H1 (cell line): ENCODE measurements around the gene ARL6IP4. TPM values are rescaled to one million over a fixed set of nuclear protein-coding genes. Genes with fewer than 3 reads are reported as not detected.

Source experiments
- CTCF ChIA-PET: fragments of 300-600 bp; sonication (Branson Sonifier 250); formaldehyde crosslinking; loops from one replicate; lab custom pipeline; 2021; ENCODE audit not compliant: partially characterized antibody; lab: Charles Lee
- POLR2A ChIA-PET: fragments of 300-600 bp; sonication (Branson Sonifier 250); formaldehyde crosslinking; loops from one replicate; lab custom pipeline; 2021; ENCODE audit warnings: inconsistent platforms; ENCODE audit not compliant: partially characterized antibody; lab: Charles Lee
- DNase-seq, 2 experiments: peaks; one replicate each; pipeline versions ENCODE4 v3.0.0 to v3.0.0-alpha.2; 2010 to 2022; ENCODE audit warnings: low spot score in 2 of 2, low read depth in 1 of 2, mixed read lengths in 1 of 2
- FAIRE-seq: peaks from 2 replicates; lab custom pipeline; 2011; peaks lifted over from hg19 to GRCh38; lab: Jason Lieb, UNC
- H2AFZ ChIP-seq: 2 replicates; pipeline ENCODE4 v1.8.1; 2012; ENCODE audit warnings: low read length, inconsistent platforms
- H2AK5ac ChIP-seq: 2 replicates; pipeline ENCODE4 v1.6.1; 2013; ENCODE audit warnings: low read depth, low read length
- H2BK120ac ChIP-seq: replicated peaks from 2 replicates; pipeline ENCODE3; 2013; ENCODE audit warnings: low read depth, low read length, inconsistent platforms
- H2BK12ac ChIP-seq: 2 replicates; pipeline ENCODE4 v1.6.1; 2013; ENCODE audit warnings: low read depth, low read length
- H2BK15ac ChIP-seq: 2 replicates; pipeline ENCODE4 v1.6.1; 2013; ENCODE audit warnings: low read length
- H2BK20ac ChIP-seq: 2 replicates; pipeline ENCODE4 v1.6.1; 2013; ENCODE audit warnings: low read length
- H2BK5ac ChIP-seq: 2 replicates; pipeline ENCODE4 v1.6.1; 2013; ENCODE audit warnings: low read depth, low read length
- H3K14ac ChIP-seq: 2 replicates; pipeline ENCODE4 v1.6.1; 2013; ENCODE audit warnings: inconsistent platforms; ENCODE audit not compliant: insufficient read length
- H3K18ac ChIP-seq: 2 replicates; pipeline ENCODE4 v1.6.1; 2013; ENCODE audit warnings: low read length; ENCODE audit errors: extremely low read depth
- H3K23ac ChIP-seq: 2 replicates; pipeline ENCODE4 v1.6.1; 2013; ENCODE audit warnings: inconsistent platforms; ENCODE audit not compliant: insufficient read length
- H3K23me2 ChIP-seq: 2 replicates; pipeline ENCODE4 v1.6.1; 2013; ENCODE audit warnings: low read depth, low read length
- H3K27ac ChIP-seq: 2 replicates; pipeline ENCODE4 v1.6.1; 2011; ENCODE audit warnings: low read depth, low read length, inconsistent platforms
- H3K27me3 ChIP-seq, 4 experiments: replicated peaks in 1 of 4; 1 replicate in 1 of 4; 2 replicates in 3 of 4; pipeline versions ENCODE4 v1.6.1 to v1.8.1; 2011 to 2013; ENCODE audit warnings: low read length in 3 of 4, mild to moderate bottlenecking in 3 of 4, inconsistent platforms in 2 of 4, mixed read lengths in 2 of 4, moderate library complexity in 1 of 4; ENCODE audit not compliant: control insufficient read depth in 3 of 4, insufficient read depth in 3 of 4; ENCODE audit errors: extremely low read depth in 1 of 4
- H3K36me3 ChIP-seq, 4 experiments: 2 replicates each; pipeline versions ENCODE4 v1.6.1 to v1.8.1; 2011 to 2013; ENCODE audit warnings: mild to moderate bottlenecking in 4 of 4, low read length in 3 of 4, moderate library complexity in 2 of 4, control low read depth in 1 of 4, inconsistent platforms in 1 of 4; ENCODE audit not compliant: insufficient read depth in 4 of 4, control insufficient read depth in 2 of 4
- H3K4ac ChIP-seq: replicated peaks from 2 replicates; pipeline ENCODE3; 2013; ENCODE audit warnings: low read length, low read depth, mixed read lengths, inconsistent platforms; ENCODE audit not compliant: insufficient read length
- H3K4me1 ChIP-seq, 4 experiments: replicated peaks in 1 of 4; 1 replicate in 1 of 4; 2 replicates in 3 of 4; pipeline versions ENCODE4 v1.6.1 to v1.8.1; 2011 to 2013; ENCODE audit warnings: low read length in 3 of 4, inconsistent platforms in 2 of 4, mixed read lengths in 1 of 4; ENCODE audit not compliant: insufficient read depth in 4 of 4, control insufficient read depth in 3 of 4
- H3K4me2 ChIP-seq, 2 experiments: 2 replicates each; pipeline versions ENCODE4 v1.6.1 to v1.8.1; 2011 to 2013; ENCODE audit warnings: low read depth in 2 of 2, low read length in 2 of 2, control low read depth in 1 of 2, inconsistent platforms in 1 of 2, mild to moderate bottlenecking in 1 of 2; ENCODE audit not compliant: insufficient read depth in 1 of 2
- H3K4me3 ChIP-seq, 4 experiments: fragments of 200-600, 300-600 bp in 1 of 4; sonication (generic), shearing (Covaris generic), sonication (Bioruptor Twin) in 1 of 4; 2 replicates each; pipeline versions ENCODE4 v1.5.1 to v1.8.1; 2011 to 2016; ENCODE audit warnings: low read length in 4 of 4, low read depth in 3 of 4, control low read depth in 2 of 4, inconsistent platforms in 2 of 4, mild to moderate bottlenecking in 2 of 4, mixed read lengths in 1 of 4, moderate library complexity in 1 of 4; ENCODE audit not compliant: insufficient read depth in 2 of 4; ENCODE audit errors: extremely low read depth in 1 of 4
- H3K56ac ChIP-seq: replicated peaks from 2 replicates; pipeline ENCODE3; 2013; ENCODE audit warnings: low read depth, mild to moderate bottlenecking, mixed read lengths, low read length, inconsistent platforms; ENCODE audit not compliant: insufficient read length
- H3K79me1 ChIP-seq: 2 replicates; pipeline ENCODE4 v1.6.1; 2013; ENCODE audit warnings: low read depth, low read length, control low read depth
- H3K79me2 ChIP-seq, 2 experiments: 2 replicates each; pipeline versions ENCODE4 v1.6.1 to v1.8.1; 2012 to 2013; ENCODE audit warnings: low read length in 2 of 2, mild to moderate bottlenecking in 2 of 2, inconsistent platforms in 1 of 2; ENCODE audit not compliant: insufficient read depth in 2 of 2, control insufficient read depth in 1 of 2
- H3K9ac ChIP-seq, 4 experiments: replicated peaks in 1 of 4; 1 replicate in 1 of 4; 2 replicates in 3 of 4; pipeline versions ENCODE4 v1.6.1 to v1.8.1; 2011 to 2013; ENCODE audit warnings: low read depth in 3 of 4, low read length in 3 of 4, control low read depth in 2 of 4, mild to moderate bottlenecking in 2 of 4, moderate library complexity in 2 of 4, inconsistent platforms in 1 of 4; ENCODE audit errors: extremely low read depth in 1 of 4
- H3K9me3 ChIP-seq, 2 experiments: 2 replicates each; pipeline versions ENCODE4 v1.6.1 to v1.8.1; 2012 to 2013; ENCODE audit warnings: mild to moderate bottlenecking in 2 of 2, moderate library complexity in 2 of 2, control low read depth in 1 of 2, inconsistent platforms in 1 of 2, low read depth in 1 of 2, low read length in 1 of 2, mixed read lengths in 1 of 2; ENCODE audit not compliant: insufficient read depth in 2 of 2
- H4K20me1 ChIP-seq, 2 experiments: replicated peaks in 1 of 2; 2 replicates each; pipeline versions ENCODE3 to v1.8.1; 2011 to 2013; ENCODE audit warnings: inconsistent platforms in 2 of 2, low read length in 2 of 2, mild to moderate bottlenecking in 1 of 2; ENCODE audit not compliant: insufficient read depth in 2 of 2, control insufficient read depth in 1 of 2
- H4K5ac ChIP-seq: 2 replicates; pipeline ENCODE4 v1.6.1; 2013; ENCODE audit warnings: low read length, low read depth, mixed read lengths, inconsistent platforms; ENCODE audit not compliant: insufficient read length
- H4K8ac ChIP-seq: 2 replicates; pipeline ENCODE4 v1.8.0; 2013; ENCODE audit warnings: mild to moderate bottlenecking, moderate library complexity, low read length, inconsistent platforms; ENCODE audit not compliant: insufficient read depth; ENCODE audit errors: extremely low read depth
- H4K91ac ChIP-seq: replicated peaks from 2 replicates; pipeline ENCODE3; 2013; ENCODE audit warnings: low read length, mixed read lengths, inconsistent platforms; ENCODE audit not compliant: insufficient read length
- BCL11A ChIP-seq, 2 experiments: IDR thresholded peaks; one replicate each; pipeline ENCODE4 v1.6.1; 2011; ENCODE audit warnings: low read depth in 2 of 2, low read length in 2 of 2, mild to moderate bottlenecking in 2 of 2
- CEBPB ChIP-seq: IDR thresholded peaks from 2 replicates; pipeline ENCODE4 v1.6.1; 2012; ENCODE audit warnings: low read depth, low read length
- CHD2 ChIP-seq: IDR thresholded peaks from 2 replicates; pipeline ENCODE4 v1.6.1; 2012; ENCODE audit warnings: low read length, improper control_type of control experiment
- CTBP2 ChIP-seq: IDR thresholded peaks from 2 replicates; pipeline ENCODE4 v1.7.0; 2011; ENCODE audit warnings: borderline replicate concordance, mild to moderate bottlenecking, moderate library complexity, mixed read lengths, low read length; ENCODE audit not compliant: insufficient read depth, insufficient read length
- NANOG ChIP-seq: IDR thresholded peaks from 2 replicates; pipeline ENCODE4 v1.6.1; 2011; ENCODE audit warnings: low read length, low read depth, mild to moderate bottlenecking, inconsistent platforms; ENCODE audit not compliant: insufficient read depth, poor library complexity, severe bottlenecking
- NRF1 ChIP-seq: IDR thresholded peaks from 2 replicates; pipeline ENCODE4 v1.6.1; 2011; ENCODE audit warnings: mild to moderate bottlenecking, low read depth, low read length, improper control_type of control experiment
- POLR2A ChIP-seq, 2 experiments: IDR thresholded peaks; 1 replicate in 1 of 2; 2 replicates in 1 of 2; pipeline ENCODE4 v1.6.1; 2011; ENCODE audit warnings: low read depth in 2 of 2, low read length in 2 of 2, mild to moderate bottlenecking in 2 of 2; ENCODE audit errors: control extremely low read depth in 1 of 2
- RNF2 ChIP-seq: fragments of 200-900, 300-1000 bp; sonication (generic); IDR thresholded peaks from 2 replicates; pipeline ENCODE4 v1.7.1; 2016; ENCODE audit warnings: borderline replicate concordance, low read depth, mild to moderate bottlenecking, antibody characterized with exemption, low read length; ENCODE audit not compliant: poor library complexity, severe bottlenecking; ENCODE audit errors: missing control alignments
- SIN3A ChIP-seq, 2 experiments: IDR thresholded peaks in 1 of 2; conservative IDR thresholded peaks in 1 of 2; 2 replicates each; pipeline ENCODE4 v1.6.1; 2011 to 2012; ENCODE audit warnings: low read length in 2 of 2, improper control_type of control experiment in 1 of 2, low read depth in 1 of 2, mild to moderate bottlenecking in 1 of 2
- TEAD4 ChIP-seq: IDR thresholded peaks from 2 replicates; pipeline ENCODE4 v1.6.1; 2012; ENCODE audit warnings: low read depth, low read length, inconsistent platforms, mixed read lengths
- WGBS, 2 experiments: shearing (Covaris generic) in 1 of 2; methylation state at CpG; one replicate each; pipeline versions ENCODE4 v1.1.6 to v1.1.7; 2013 to 2015; ENCODE audit warnings: low lambda C conversion rate in 2 of 2, mixed read lengths in 2 of 2, inconsistent platforms in 1 of 2, low coverage in 1 of 2, missing lambda C conversion rate in 1 of 2; ENCODE audit not compliant: insufficient replicate concordance in 2 of 2, insufficient coverage in 1 of 2, insufficient read length in 1 of 2; ENCODE audit errors: extremely low coverage in 1 of 2, missing lambda C conversion rate in 1 of 2; 5-methylcytosine and 5-hydroxymethylcytosine counted together
- polyA plus RNA-seq, 7 experiments: library from polyadenylated mRNA; depleted of rRNA in 3 of 7; stranded (reverse) in 5 of 7; unstranded in 2 of 7; fragments of >200 nt in 5 of 7; fragments of 200-250 nt in 2 of 7; gene quantifications; 1 replicate in 5 of 7; 2 replicates in 1 of 7; 4 replicates in 1 of 7; pipeline versions ENCODE4 v1.2.1 to v1.2.3, GENCODE V29; 2011 to 2013; ENCODE audit warnings: missing spikeins in 2 of 7, mixed read lengths in 2 of 7
- total RNA-seq: library from RNA; stranded (reverse); fragmentation: NEBNext Ultra II Directional; extraction: Animal tissue kit (Norgen Biotek cat#: 25700); gene quantifications from 2 replicates; pipeline ENCODE4 v1.2.1, GENCODE V29; 2021

The ARL6IP4 gene
- total and polyA plus RNA-seq, 2 of the 8 experiments (the other 6 are each of a cell fraction or from before 2014, with no cell fraction given): 76.4 to 109 TPM

DNA sequence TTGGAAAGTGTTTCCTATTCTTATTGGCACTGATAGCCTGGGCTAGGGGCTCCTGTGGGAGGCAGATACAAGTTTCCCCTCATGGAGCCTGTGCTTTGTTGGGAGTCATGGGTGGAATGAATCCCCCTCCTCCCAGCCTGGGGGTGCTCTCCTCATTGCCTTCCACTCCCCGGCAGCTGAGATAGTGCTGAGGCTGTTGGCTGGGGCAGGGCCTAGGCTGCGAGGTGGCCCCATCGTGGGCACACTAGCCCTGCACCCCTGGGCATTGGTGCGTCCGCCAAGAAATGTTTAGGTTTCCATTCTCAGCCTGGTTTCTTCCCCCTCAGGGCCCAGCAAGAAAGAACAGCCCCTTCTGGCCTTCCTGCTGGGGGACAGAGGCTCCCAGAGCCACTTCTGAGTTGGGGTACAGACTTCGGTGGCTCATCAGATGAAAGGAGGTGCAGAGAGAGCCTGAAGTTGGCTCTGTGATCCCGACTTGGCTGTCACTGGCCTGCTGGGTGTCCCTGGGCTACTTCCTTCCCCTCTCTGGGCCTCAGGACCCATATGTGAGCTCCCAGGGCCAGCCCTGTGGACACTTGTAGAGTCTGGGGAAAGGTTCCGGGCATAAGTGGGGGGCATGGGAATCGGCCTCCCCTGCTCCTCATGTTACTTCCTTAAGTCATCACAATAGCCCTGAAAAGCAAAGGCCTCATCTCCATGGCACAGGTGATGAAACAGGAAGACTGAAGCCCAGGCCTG, 2.7 kb upstream of the ARL6IP4 start:
- no peak overlapping the region for H3K27ac ChIP-seq
- H3K79me2 ChIP-seq: peaks cover 0 to 12% of the 10 kb centered on the region in 2 experiments; a peak in 1 of 4 replicates
- H4K5ac ChIP-seq: no peak overlapping the region
- H2AFZ ChIP-seq: no peak overlapping the region
- peaks cover 0 to 2% (median 0%) of the 10 kb centered on the region in 4 experiments; a peak in 1 of 8 replicates for H3K36me3 ChIP-seq
- H3K23me2 ChIP-seq: peaks cover 24% of the 10 kb centered on the region
- no peak overlapping the region for H3K9ac ChIP-seq
- no peak overlapping the region for H4K91ac ChIP-seq
- no peak overlapping the region for H2BK12ac ChIP-seq
- no peak overlapping the region for H3K4me3 ChIP-seq
- peaks cover 7% of the 10 kb centered on the region; the same call in 1 of the 2 replicates for H3K79me1 ChIP-seq
- H2BK15ac ChIP-seq: no peak overlapping the region
- H2BK120ac ChIP-seq: no peak overlapping the region
- no peaks in the 10 kb centered on the region for H3K9me3 ChIP-seq
- ChIA-PET POLR2A (interaction anchor here (1.4 to 2.8 kb wide), 4 partner anchors 10 to 106 kb away, joined by 3 to 7 read pairs (median 6); no protein-coding TSS in a partner anchor), CTCF (interaction anchor here (0.9 to 1.4 kb wide), 3 partner anchors 11 to 140 kb away, joined by 3 to 4 read pairs (median 3); partner anchors contain the start of gene ABCB9)
- no peak overlapping the region for H2BK20ac ChIP-seq
- H3K18ac ChIP-seq: no peak overlapping the region
- no peak overlapping the region for H3K4ac ChIP-seq
- H2BK5ac ChIP-seq: no peak overlapping the region
- no peak for DNase-seq
- H3K4me1 ChIP-seq: peaks cover 0 to 22% (median 12%) of the 10 kb centered on the region in 4 experiments; a peak in 6 of 7 replicates
- H2AK5ac ChIP-seq: no peak overlapping the region
- 90% methylated on average over 9 of the region's 9 CpGs; no CpG with 5 or more reads in 1 of the 2 experiments for WGBS, 2 experiments
- no peak overlapping the region for H3K23ac ChIP-seq
- no peak overlapping the region for H3K14ac ChIP-seq
- no peak overlapping the region for H4K8ac ChIP-seq
- no peak for FAIRE-seq
- H4K20me1 ChIP-seq: peaks cover 0 to 8% of the 10 kb centered on the region in 2 experiments
- H3K27me3 ChIP-seq: no peaks in the 10 kb centered on the region
- H3K56ac ChIP-seq: no peak overlapping the region
- no peak overlapping the region for H3K4me2 ChIP-seq
- TF ChIP-seq NANOG: no peak
- no peak for TF ChIP-seq POLR2A (IDR thresholded peaks at IDR 0.05; ENCODE audit: control extremely low read depth in 1 of 2, low read depth in 2 of 2, low read length in 2 of 2)
- TF ChIP-seq CHD2: no peak
- TF ChIP-seq NRF1: no peak
- no peak for TF ChIP-seq TEAD4
- TF ChIP-seq BCL11A (IDR thresholded peaks at IDR 0.05; ENCODE audit: low read depth in 2 of 2, low read length in 2 of 2): no peak
- TF ChIP-seq CEBPB: no peak
- TF ChIP-seq RNF2: no peak
- TF ChIP-seq CTBP2: no peak
- TF ChIP-seq SIN3A (conservative IDR thresholded peaks at IDR 0.05 in 1 of 2, IDR thresholded peaks at IDR 0.05 in 1 of 2; ENCODE audit: low read depth in 1 of 2, low read length in 2 of 2): no peak
